GM21360 (cell line): Measurements from ENCODE around the gene RASA4B.
"Not testable (repeated sequence)": the region's sequence is repeated elsewhere in the genome, so short reads cannot be mapped to it uniquely, and the experiment has no call there.

Experiments
- ATAC-seq: cut with Tn5 transposase; IDR thresholded peaks from one replicate; pipeline ENCODE4 v1.9.1; 2021; ENCODE audit warnings: mild to moderate bottlenecking, moderate library complexity; ENCODE audit not compliant: unreplicated experiment

The RASA4B gene

DNA sequence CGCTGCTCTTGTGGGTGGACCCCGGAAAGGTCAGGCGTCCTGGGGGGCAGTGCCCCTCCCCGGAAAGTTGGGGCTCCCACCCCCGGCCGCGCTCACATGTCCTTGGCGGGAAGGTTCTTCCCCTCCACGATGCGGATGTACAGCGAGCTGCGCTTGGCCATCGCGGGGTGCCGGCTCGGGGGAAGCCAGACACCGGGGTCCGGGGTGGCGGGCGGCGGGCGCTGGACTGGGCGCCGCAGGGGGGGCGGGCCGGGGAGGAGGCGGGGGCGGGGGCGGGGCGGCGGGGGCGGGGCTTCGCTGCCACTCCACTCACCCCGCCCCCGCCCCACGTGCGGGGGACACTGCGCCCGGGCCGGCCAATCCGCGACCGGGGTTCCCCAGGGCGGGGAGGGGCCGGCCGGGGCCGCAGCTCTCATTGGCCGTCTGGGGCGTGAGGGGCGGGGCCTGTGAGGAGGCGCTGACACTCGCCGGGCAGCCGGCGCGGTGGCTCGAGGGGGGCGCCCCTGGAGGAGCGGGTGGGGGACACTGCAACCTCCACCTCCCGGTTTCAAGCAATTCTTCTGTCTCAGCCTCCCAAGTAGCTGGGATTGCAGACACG is at the start of gene RASA4B:
Gene RASA4B (minus strand): TSS at position 228 of the 598 bp plus-strand sequence. CDS start 67 bp downstream, at position 161.
- peak; percentile 73 for ATAC-seq

DNA sequence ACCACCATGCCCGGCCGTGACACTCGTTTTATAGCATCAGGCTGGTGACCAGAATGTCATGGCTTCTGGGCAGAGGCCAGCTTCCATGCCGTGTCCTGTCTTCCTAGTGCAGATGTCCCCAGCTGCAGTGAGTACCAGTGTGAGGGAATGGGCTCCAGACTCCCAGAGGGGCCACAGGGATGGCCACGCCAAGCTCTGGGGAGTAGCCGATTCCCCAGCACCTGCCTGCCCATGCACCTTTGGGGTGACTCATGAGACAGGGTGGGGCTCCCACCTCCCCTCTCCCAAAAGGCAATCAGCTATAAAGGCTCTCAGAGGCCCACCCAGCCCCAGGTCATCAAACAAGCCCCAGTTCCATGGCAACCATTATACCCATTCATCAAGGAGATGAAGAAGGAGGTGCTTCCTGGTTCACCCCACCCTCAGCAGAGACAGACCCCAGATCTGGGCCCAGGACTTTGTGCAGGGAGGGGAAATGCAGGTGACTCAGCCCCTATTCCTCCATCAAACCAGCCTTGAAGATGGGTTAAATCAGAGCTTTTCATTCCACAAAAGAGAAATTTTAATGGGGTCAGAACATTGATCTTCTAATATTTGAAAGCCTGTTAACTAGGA is 33.3 kb upstream of the RASA4B start, which contains the start of gene SPDYE2:
Gene SPDYE2 (plus strand): TSS at position 419 of the 615 bp plus-strand sequence. CDS start 2,030 bp downstream, outside the sequence.
- not testable (repeated sequence) for ATAC-seq

DNA sequence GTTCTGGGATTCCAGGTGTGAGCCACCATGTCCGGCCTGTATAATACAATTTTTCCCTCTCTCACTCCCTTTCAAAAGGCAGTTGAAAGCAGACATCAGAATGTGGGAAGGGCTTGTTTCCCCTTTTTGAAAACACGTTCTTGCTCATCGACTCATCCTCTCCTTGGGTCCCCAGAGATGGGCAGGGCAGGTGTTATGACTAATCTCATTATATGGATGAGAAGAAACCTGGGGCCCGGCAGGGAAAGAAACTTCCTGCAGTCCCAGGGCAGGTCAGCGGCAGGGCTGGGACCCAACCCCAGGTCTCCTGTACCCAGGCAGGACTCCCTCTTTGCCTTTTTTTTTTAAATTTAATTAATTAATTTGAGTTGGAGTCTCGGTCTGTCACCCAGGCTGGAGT is 28.8 kb upstream of the RASA4B start:
- ATAC-seq: peak; percentile 74

- ATAC-seq: not testable (repeated sequence)
These were observed 27.7 kb upstream of the RASA4B start for GRCh38 chr7:102545288-102545687.

GRCh38 chr7:102544372-102544771 is 26.8 kb upstream of the RASA4B start:
- not testable (repeated sequence) for ATAC-seq

- not testable (repeated sequence) for ATAC-seq
These were observed 26.0 kb upstream of the RASA4B start, which contains the start of gene UPK3BL2 for GRCh38 chr7:102543596-102543995. Gene UPK3BL2, minus strand, starts transcription at chr7:102543696. Its CDS starts 60 bp downstream, at chr7:102543636.

DNA sequence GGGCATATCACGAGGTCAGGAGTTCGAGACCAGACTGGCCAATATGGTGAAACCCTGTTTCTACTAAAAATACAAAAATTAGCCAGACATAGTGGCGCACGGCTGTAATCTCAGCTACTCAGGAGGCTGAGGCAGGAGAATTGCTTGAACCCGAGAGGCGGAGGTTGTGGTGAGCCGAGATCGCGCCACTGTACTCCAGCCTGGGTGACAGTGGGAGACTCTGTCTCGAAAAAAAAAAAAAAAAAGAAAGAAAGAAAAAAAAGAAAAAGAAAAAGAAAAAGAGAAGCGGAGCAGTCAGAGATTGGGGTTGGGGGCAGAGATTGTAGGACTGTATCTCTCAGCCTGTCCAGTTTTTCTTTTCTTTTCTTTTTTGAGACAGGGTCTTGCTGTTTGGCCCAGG is 25.2 kb upstream of the RASA4B start:
- ATAC-seq: not testable (repeated sequence)

DNA sequence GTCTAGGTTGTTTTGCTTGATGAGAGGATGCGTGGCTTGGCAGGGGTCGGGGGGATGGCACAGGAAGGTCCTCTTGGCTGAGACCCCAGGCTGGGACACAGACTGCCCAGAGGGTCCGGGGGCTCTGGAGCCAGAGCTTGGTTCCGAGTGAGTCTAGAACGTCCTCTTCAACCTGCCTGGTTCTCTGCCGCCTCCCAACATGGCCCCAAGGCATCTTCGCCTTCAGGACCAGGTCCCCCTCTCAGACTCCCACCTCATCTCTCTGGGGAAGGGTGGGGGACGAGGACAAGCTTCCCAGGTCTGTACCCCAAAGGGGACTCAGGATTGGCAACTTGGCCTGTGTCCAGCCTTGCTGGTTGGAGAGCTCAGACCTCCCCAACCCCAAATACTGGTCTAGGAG is 24.5 kb upstream of the RASA4B start:
- not testable (repeated sequence) for ATAC-seq

GRCh38 chr7:102540604-102541003 is 23.0 kb upstream of the RASA4B start:
- not testable (repeated sequence) for ATAC-seq

- ATAC-seq: not testable (repeated sequence)
These were observed 17.6 kb upstream of the RASA4B start for GRCh38 chr7:102535062-102535615.

DNA sequence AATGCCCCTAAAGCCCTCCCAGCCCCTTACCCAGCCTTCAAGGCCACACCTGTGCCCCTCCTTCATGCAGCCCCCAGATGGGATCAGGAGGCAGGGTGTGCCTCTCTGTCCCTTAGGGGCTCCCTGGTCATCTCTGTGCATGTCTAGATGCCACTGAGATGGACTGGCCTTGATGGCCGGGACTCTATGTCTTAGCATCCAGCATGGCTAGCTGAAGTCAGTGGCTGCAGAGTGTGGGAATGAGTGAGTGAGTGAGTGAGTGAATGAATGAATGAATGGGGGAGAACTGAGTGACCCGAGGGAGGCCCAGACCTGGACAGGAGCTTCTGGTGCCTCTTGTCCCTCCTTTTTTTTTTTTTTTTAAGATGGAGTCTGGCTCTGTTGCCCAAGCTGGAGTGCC is 14.6 kb upstream of the RASA4B start:
- ATAC-seq: not testable (repeated sequence)

DNA sequence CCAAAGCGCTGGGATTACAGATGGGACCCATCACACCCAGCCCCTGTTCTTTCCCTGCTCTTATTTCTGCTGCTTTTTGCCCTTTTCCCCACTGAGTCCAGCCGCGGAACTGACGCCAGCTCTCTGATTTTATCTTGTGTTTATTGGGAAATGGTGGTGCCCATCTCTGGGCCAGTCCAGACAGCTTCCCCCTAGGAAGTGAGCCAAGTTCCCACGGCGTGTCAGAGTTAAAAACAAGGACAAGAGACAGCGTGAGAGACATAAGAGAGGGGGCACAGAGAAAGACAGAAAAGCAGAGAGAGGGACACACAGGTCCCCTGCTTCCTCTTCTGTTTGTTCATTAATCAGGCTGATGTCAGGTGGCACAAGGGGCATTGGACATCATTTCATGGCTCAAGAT is 14.0 kb upstream of the RASA4B start:
- ATAC-seq: not testable (repeated sequence)

GRCh38 chr7:102527822-102528793 is 10.5 kb upstream of the RASA4B start:
- ATAC-seq: not testable (repeated sequence)

DNA sequence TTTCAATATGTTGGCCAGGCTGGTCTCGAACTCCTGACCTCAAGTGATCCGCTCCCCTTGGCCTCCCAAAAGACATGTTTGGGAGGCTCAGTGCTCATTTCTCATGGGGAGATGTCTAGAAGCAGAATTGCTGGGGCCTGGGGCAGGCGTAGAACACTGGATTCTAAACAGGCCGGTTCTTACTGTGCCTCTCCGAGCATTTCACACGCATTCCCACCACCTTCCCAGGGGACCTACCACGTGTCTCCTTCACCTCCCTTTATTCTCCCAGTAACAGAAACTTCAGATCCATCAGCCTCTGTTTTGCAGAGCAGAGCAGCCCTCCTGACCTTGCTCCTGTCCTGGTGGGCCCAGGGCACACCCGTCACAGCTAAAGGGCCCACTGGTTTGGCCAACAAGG is 9.6 kb upstream of the RASA4B start:
- not testable (repeated sequence) for ATAC-seq

- not testable (repeated sequence) for ATAC-seq
These were observed 7.2 kb upstream of the RASA4B start for GRCh38 chr7:102524803-102525202.

DNA sequence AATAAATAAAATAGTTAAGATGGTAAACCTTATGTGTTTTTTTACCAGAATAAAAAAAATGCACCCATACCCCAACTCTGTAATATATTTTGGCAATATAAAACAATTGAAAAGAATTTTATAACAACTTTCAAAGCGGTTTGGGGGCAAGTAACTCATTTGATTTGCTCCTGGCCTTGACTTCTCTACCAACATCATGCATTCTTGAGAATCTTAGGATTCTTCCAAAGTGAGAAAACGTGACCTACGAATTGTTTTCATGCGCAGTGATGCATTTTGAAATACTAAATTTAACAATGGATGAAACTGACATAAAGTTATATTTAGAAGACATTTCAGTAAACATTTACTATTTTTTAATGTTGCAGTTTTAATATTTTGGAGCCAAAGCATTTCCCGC is 3.2 kb upstream of the RASA4B start:
- not testable (repeated sequence) for ATAC-seq

DNA sequence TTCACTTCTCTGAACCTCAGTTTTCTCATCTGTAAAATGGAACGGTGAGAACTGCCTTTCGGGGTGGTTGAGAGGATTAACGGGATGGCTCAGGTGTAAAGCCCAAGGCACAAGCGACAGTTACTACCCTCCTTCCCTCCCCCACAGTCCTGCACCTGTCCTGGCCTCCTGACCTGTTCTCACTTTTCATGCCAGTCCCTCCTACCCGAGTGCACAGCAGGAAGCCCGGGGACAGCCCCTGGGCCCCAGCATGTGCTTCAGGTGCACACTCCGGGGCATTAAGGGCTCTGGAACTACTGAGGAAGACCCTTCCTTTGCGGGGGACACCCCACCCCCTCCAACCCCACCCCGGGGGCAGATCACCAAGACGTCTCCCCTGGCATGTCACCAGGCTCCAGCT is 626 bp downstream of the RASA4B start:
- ATAC-seq: not testable (repeated sequence)

- not testable (repeated sequence) for ATAC-seq
These were observed 1.7 kb downstream of the RASA4B start for GRCh38 chr7:102515889-102516288.

- ATAC-seq: peak; percentile 48
These were observed 2.5 kb downstream of the RASA4B start for GRCh38 chr7:102514881-102515721.
